IPS DF 19.7 (cell line): ENCODE data around the gene DNTTIP2.
A peak's percentile ranks its signal among the peaks of the same experiment; 100 is the strongest.
"Not testable (repeated sequence)": the region's sequence is repeated elsewhere in the genome, so short reads cannot be mapped to it uniquely, and the experiment has no call there.

Experiments
- DNase-seq: peaks from one replicate; pipeline ENCODE4 v3.0.0-alpha.2; 2013; ENCODE audit warnings: low read depth, low spot score

The DNTTIP2 gene, protein sequence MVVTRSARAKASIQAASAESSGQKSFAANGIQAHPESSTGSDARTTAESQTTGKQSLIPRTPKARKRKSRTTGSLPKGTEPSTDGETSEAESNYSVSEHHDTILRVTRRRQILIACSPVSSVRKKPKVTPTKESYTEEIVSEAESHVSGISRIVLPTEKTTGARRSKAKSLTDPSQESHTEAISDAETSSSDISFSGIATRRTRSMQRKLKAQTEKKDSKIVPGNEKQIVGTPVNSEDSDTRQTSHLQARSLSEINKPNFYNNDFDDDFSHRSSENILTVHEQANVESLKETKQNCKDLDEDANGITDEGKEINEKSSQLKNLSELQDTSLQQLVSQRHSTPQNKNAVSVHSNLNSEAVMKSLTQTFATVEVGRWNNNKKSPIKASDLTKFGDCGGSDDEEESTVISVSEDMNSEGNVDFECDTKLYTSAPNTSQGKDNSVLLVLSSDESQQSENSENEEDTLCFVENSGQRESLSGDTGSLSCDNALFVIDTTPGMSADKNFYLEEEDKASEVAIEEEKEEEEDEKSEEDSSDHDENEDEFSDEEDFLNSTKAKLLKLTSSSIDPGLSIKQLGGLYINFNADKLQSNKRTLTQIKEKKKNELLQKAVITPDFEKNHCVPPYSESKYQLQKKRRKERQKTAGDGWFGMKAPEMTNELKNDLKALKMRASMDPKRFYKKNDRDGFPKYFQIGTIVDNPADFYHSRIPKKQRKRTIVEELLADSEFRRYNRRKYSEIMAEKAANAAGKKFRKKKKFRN

DNA sequence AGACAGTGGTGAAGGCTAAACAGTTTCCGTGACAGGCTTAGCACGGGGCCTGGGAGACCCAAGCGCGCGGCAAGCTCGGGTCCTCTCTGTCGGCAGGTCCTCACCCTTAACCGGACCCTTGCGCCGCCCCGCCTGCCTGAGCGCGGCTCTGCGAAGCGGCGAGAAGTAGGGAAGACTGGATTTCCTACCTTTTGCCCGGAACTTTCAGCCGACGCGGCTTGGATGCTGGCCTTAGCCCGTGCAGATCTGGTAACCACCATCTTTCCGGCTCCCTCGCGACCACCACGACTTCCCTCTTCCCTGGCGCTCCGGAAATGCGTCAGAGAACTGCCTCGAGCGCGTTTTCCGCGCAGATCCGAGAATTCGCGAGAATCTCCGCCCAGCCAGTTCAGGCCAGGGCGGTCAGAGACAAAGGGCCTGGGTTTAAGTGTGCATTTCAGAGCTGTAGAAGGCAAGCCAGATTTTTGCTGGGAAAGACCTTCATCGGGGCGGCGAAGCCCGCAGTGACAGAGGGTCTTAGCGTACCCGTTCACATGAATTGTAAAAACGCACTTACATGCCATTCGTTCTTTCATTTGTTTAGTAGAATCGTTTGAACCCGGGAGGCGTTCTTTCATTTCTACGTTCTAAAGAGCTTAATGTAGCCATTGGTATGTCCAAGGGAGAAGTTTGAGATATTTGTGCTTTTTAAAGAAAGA is at the start of gene DNTTIP2:
TSS of gene DNTTIP2 (minus strand) at position 318 of the 698 bp plus-strand sequence. CDS start at position 260, 58 bp downstream.
- peak; percentile 81 for DNase-seq

DNA sequence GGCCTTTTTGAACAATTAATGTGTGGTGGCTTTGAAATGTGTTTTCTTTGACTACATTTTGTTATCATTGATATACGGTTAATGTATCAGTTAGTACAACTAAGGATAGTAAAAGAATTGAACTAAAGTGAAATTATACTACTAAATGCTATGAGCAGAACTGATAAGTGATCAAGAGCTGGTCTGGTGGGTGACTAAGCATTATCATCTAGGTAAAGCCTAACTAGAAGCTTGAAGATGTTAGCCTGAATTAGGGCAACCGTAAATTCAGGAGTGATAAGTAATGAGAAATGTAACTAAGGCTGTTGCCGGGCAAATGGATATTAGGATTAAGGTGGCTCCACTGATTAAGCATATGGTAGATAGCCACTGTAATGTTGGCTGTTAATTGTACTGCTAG is 46.2 kb upstream of the DNTTIP2 start:
- DNase-seq = no peak

DNA sequence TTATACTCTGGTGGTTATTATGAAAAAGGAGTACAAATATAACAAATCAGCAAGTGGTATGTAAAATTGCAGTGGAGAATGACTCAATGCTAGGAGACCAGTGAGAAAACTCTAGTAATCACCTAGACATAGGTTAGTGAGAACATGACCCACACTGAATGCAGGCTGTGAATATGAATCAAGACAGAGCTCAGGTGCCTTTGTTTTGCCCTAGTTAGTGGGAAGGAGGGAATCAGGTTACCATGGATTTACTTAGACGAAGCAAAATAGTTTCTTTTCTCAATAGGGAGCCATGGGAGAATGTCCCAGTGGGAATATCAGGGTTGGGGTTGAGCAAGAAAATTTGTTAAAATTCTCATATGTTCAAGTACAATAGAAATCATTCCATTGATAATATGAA is 40.8 kb upstream of the DNTTIP2 start:
- peak; percentile 47 for DNase-seq

DNA sequence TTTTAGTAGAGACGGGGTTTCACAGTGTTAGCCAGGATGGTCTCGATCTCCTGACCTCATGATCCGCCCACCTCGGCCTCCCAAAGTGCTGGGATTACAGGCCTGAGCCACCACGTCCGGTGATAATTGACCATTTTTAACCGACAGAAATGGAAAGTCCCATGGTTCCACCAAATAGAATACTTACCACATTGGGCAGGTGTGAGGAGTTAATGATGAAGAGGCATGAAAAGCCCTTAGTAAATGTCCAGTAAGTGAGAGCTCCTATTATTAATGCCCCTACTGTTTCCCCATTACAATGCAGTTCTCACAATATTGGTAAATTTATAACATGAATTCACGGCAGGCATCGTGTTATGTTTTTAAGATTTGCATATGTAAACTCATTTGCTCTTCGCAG is 38.3 kb upstream of the DNTTIP2 start:
- no peak for DNase-seq

DNA sequence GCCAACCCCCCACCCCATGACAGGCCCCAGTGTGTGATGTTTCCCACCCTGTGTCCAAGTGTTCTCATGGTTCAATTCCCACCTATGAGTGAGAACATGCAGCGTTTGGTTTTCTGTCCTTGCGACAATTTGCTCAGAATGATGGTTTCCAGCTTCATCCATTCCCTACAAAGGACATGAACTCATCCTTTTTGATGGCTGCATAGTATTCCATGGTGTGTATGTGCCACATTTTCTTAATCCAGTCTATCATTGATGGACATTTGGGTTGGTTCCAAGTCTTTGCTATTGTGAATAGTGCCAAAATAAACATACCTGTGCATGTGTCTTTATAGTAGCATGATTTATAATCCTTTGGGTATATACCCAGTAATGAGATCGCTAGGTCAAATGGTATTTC is 31.9 kb upstream of the DNTTIP2 start:
- not testable (repeated sequence) for DNase-seq

DNA sequence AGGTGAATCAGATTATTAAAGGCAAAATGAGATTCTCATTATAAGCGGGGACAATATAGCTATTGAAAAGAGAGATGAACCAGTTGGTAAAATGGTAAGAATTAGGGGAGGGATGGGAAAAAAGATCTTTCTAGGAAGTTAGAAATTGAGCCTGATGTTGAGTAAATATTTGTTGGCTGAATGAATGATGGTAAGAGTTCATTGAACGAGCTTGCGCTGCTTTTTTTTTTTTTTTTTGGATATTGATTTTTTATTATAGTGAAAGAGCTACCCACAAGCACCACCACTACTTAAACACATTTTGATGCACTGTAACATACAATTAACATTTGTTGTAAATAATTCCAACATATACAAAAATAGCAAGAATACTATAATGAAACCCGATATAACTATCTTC is 31.3 kb upstream of the DNTTIP2 start:
- DNase-seq = no peak

DNA sequence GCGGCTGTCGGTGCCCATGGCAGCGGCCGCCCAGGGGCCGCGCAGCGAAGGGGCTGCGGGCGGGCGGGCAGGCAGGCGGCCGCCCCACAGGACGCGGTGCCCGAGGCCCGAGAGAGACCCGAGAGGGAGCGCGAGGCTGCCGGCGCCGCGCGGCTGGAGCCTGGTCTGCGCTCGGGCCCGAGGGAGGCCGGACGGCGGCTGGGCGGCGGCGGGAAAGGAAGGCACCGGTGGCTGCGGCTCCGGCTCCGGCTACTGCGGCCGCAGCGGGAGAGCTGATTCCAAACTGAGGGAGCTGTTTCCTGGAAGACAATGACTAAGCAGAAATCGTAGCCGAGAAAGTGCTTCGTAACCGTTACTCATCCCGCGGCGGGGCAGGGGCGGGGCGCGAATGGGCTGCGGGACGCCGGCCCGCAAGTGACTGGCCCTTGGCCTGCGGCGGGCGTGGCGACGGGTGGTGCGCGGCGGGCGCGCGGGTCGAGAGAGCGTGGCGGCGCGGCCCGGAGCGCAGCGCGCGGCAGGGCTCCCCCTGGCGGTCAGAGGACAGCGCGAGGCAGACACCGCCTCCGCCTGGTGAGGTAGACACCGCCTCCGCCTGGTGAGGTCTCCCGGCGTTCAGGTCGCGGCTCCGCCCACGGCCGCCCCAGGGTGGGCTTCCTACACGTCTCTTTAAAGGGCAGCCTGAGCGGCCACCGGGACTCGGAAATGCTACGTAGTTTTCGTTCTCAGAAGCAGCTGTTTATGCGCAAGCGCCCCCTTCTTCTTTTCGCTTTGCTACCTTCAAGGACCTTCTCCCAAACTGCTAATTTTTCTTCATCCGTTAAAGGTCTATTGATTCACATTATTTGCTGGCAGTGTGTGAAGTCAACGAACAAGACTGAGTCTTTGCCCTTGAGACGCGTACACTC is 30.4 kb upstream of the DNTTIP2 start, which contains the start of gene GCLM:
TSS of gene GCLM (minus strand) at position 285 of the 905 bp plus-strand sequence. CDS start at position 18, 267 bp downstream.
- peak; percentile 59 for DNase-seq

DNA sequence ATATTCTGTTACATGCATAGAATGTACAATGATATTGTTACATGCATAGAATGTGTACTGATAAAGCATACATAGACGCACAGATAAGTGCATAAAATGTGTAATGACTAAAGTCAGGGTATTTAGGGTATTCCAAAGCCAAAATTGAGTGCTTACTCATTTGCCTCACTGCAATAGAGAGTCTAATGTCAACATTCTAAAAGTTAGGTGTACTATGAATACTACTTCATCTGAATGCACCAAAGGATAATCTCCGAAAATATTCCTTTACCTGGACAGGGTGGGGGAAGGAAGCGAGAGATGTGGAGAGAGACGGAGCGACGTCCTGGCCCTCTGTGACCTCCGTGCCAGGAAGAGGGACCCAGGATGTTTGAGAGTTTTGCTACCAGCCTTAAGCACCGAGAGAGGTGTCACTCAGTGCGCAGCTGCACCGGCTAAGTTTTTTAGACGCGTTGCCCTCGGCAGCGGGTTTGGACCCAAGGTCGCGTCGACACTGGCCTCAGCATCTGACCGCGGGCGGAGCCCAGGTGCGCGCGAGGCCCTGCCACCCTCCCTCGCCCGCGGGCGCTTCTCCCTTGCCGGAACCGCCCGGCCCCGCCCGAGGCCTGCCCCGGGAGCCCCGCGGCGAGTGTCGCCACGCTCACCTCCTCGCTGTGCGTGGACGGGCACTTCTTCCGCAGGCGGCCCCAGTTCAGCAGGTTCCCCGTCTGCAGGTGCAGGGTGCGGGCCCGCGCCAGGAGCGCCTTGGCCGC is 29.6 kb upstream of the DNTTIP2 start:
- peak; percentile 7 for DNase-seq

DNA sequence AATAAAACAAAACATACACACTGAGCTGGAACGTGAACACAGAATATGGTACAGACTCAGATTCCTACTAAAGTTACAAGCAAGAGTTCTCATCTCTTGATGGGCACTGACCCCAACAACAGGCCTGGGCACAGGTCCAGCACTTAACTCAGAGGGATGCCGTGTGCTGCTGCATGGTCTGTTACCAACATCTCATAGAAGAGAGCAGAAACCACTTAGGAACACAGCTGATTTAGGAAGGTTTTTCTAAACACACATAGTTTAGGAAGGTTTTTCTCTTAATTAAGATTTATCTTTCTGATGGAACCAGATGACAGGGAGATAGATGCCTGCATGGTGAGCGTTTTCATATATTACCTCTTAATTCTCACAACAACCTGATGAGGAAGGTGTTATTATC is 28.7 kb upstream of the DNTTIP2 start:
- no peak for DNase-seq

DNA sequence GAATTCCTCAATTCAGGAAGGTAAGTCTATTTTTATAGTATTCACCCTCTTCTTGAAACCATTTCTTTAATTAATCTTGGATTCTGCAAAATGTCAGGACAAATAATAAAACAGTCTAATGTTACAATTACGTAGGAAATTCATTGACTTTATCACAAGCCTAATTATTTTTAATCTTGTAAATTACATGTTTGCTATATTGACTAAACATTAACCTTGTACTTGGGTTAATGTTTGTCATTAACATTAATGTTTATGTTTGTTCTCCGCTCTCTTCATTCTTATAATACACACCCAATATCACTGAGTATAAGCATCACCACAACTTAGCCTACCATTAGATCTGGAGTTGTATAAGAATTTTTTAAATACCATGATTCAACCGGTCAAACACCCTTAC is 27.5 kb upstream of the DNTTIP2 start:
- no peak for DNase-seq

DNA sequence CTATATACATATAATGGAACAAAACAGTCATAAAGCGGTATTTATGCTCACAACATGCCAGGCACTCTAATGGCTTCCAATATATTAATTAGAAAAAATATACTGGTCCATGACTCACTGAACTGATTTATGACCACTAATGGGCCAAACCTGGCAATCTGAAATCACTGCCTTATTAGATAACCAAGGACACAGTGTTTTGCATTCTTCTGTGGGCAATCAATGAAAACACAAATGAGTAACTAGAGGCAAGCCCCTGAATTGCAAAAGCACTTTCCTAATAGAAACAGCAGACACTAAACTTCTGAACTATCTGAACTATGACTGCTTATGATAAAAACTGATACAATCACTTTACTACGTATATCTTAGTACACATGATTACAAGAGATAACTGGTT is 26.7 kb upstream of the DNTTIP2 start:
- no peak for DNase-seq

DNA sequence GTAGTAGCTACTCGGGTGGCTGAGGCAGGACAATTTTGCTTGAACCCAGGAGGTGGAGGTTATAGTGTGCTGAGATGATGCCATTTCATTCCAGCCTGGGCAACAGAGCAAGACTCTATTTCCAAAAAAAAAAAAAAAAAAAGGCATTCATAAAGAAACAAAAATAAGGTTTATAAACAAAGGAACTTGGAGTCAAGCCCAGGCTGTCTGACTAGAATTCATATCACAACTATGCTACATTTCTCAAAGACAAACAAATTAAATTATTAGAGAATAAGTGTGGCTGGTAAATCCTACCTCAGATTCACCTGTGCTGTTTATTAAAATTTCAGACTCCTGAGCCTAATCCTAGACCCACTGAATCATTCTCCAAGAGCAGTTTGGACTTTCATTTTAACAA is 26.0 kb upstream of the DNTTIP2 start:
- no peak for DNase-seq

DNA sequence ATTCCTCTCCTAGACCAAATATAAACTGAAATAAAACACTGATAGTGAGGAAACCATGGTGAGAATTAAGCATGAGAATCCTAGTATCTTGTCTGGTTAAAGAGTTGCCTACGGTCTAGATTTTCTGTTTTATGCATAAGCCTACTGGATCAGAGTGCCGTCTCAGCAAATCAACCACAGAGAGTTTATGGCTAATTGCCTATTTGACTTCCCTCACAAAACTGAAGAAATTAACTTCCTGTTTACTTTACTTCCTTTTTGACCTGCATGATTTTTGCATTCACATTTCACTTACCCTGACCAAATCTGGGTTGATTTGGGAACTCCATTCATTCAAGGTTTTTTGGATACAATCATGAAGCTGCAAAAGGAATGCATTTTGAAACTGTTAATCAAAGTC is 25.2 kb upstream of the DNTTIP2 start:
- DNase-seq = no peak

DNA sequence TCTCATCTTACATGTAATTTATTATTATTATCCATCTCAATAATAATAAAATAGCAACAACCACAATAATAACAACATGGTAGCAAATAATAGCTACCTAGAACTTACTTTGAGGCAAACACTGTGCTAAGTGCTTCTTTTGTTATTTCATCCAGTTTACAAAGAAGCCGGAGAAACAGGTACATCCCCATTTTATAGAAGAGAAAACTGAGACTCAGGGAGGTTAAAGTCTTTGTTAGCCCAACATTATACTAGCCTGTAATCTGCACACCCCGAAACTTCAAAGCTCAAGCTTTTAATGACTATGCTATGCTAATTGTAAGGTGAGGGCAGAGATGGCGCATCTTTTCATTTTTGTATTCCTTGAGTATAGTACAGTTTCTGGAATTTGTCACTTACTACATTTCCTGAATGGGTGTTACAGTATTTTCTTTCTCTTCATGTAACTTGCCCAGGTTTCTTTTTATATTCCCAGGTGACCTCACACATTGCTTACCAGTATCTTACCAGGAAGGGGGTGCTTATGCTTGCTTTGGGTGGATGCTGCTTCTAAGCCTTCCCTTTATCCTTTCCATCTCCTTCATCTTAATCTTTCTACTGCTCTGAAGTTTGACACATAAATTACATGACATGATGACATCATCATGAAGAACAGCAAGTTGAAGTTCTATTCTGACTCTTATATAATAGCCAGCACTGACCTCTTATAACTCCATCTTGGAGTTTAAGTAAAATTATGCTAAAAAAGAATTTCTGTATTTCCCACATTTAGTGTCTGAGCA is 21.9 kb upstream of the DNTTIP2 start:
- DNase-seq = no peak

DNA sequence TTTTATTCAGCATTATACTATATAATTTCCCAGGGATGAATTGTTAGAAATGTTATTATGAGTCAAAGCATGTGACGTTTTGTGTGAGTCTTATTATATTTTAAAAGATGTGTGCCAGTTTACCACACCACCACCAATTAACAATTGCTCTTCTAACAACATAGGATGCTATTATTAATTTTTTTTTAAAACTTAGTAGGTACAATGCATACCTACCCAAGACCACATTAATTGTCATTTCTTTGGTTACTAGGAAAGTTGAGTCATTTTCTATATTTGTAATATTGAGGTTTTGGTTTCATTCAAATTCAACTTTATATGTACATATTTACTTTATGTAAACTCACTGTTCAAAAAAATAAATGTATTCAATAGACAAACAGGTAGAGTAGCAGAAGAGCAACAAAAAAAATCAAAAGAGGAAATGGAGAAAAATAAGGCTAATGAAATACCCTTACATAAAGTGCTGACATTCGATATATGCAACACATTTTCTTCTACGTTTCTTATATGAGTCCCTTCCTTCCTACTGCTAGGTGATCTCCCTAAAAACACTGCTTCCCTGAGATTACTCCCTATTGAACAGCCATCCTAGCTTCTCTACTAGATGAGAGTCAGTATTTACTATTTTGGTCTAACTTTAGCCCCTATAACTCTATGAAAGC is 20.7 kb upstream of the DNTTIP2 start:
- no peak for DNase-seq

DNA sequence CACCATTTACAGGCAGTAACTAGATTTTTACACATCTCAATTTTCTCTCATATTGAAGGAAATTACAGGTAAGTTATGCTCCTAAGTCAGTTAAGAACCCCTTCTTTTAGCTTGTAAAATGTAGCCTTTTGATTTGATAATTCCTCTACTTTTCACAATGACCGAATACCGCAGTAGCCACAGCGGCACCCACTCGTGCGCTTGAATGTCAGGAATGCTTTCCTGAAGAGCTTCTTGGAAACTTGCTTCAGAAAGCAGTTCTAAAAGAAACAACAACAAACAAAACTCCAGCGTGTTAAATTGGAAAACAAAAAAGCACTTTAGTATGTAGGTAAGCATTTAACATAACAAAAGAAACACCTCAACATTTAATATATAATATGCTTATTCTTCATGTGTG is 9.9 kb upstream of the DNTTIP2 start:
- DNase-seq = no peak

DNA sequence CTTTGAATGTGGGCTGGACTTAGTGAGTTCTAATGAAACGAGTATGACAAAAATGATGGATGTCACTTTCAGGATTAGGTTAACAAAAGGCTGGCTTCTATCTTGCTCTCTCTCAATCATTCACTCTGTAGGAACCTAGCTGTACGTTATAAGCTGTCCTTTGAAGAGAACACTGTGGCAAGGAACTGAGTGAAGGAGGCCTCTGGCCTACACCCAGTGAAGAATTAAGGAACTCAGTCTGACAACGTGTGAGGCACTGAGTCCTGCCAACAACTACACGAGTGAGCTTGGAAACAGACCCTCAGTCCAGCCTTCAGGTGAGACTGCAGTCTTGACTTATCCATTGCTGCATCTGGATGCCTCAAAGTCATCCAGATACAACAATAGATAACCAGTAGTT is 3.3 kb upstream of the DNTTIP2 start:
- no peak for DNase-seq

DNA sequence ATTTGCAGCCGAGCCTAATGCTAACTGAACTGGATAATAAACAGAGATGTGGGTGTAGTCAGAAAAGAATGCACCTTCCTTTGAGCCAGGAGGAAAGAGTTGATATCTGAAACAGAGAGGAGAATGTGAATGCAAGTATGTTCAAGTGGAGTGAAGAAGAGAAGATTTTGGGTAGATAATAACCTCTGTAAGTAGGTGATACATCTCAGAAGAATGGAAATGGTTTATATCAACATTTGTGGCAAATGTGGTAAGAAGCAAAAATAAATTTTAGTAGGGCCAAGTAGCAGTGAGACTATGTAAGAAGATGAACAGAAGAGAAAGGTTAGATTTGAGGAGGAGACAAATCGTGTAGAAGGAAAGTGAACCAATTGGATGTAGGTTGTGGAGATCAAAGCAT is 1.7 kb upstream of the DNTTIP2 start:
- no peak for DNase-seq

DNA sequence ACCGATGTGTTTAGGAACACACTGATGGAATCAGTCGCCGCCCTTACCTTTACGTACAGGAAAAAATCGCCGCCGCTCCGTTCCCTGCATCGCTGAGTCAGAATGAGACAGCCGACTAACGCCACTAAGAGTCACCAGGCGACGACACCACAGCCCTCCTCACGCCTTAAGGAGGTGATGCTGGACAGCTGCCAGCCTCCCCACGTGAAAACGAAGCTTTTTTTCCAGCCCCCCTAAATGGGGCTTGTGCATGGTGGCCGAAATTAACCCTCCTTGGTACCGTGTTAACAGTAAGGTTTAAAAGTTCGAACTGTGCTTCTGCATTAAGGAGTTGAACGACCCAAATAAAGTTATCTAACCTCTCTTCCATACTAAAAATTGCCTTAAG is 511 bp downstream of the DNTTIP2 start:
- no peak for DNase-seq
